Neural crest cell (in vitro differentiated cells): Measurements from ENCODE around the gene NFKBIE. TPM values are rescaled to one million over a fixed set of nuclear protein-coding genes. Genes with fewer than 3 reads are reported as not detected.
A peak's percentile ranks its signal among the peaks of the same experiment; 100 is the strongest.

ENCODE experiments used
- DNase-seq: peaks from one replicate; pipeline ENCODE4 v3.0.0; 2021; ENCODE audit warnings: low read depth, mixed read lengths, low spot score
- H3K27ac Mint-ChIP-seq: one replicate; pipeline ENCODE4 v1.8.0; 2021; ENCODE audit warnings: mild to moderate bottlenecking, mixed read lengths; ENCODE audit not compliant: unreplicated experiment
- H3K27me3 Mint-ChIP-seq: 2 replicates; pipeline ENCODE4 v1.8.0; 2021; ENCODE audit warnings: low read depth, mild to moderate bottlenecking, mixed read lengths
- H3K36me3 Mint-ChIP-seq: 2 replicates; pipeline ENCODE4 v1.8.0; 2021; ENCODE audit warnings: low read depth, mild to moderate bottlenecking, mixed read lengths
- H3K4me1 Mint-ChIP-seq: 2 replicates; pipeline ENCODE4 v1.8.0; 2021; ENCODE audit warnings: mixed read lengths
- H3K4me3 Mint-ChIP-seq: one replicate; pipeline ENCODE4 v1.8.0; 2021; ENCODE audit warnings: mild to moderate bottlenecking, mixed read lengths
- H3K9me3 Mint-ChIP-seq: 2 replicates; pipeline ENCODE4 v1.8.0; 2021; ENCODE audit warnings: mixed read lengths
- CTCF ChIP-seq: fragments of 200-600 bp; sonication (generic); conservative IDR thresholded peaks from 2 replicates; pipeline ENCODE4 v1.5.0; 2021; ENCODE audit warnings: antibody characterized with exemption, mild to moderate bottlenecking
- total RNA-seq: library from RNA; stranded (reverse); gene quantifications from 2 replicates; pipeline ENCODE4 v1.2.1, GENCODE V29; 2021

Gene NFKBIE
- total RNA-seq, 1 donor from 2014 or later, result 20.2 TPM

GRCh38 chr6:44273617-44274016 lies 8.3 kb upstream of the NFKBIE start:
- Mint-ChIP-seq H3K27ac (peak overlapping the region; percentile 43), H3K9me3 (no peaks in the 10 kb centered on the region), H3K4me1 (peaks cover 39% of the 10 kb centered on the region), H3K36me3 (peaks cover 4% of the 10 kb centered on the region), H3K4me3 (peak overlapping the region; percentile 89), H3K27me3 (peaks cover 18% of the 10 kb centered on the region)
- TF ChIP-seq CTCF, result no peak
- DNase-seq, result no peak

GRCh38 chr6:44272999-44273566 lies 7.7 kb upstream of the NFKBIE start:
- Mint-ChIP-seq H3K4me3 (peak overlapping the region; percentile 89), H3K4me1 (peaks cover 44% of the 10 kb centered on the region), H3K36me3 (peaks cover 4% of the 10 kb centered on the region), H3K27me3 (peaks cover 20% of the 10 kb centered on the region), H3K9me3 (no peaks in the 10 kb centered on the region), H3K27ac (peak overlapping the region; percentile 80)
- TF ChIP-seq CTCF, result no peak
- no peak for DNase-seq

- Mint-ChIP-seq H3K4me3 (peak overlapping the region; percentile 89), H3K4me1 (peaks cover 50% of the 10 kb centered on the region), H3K9me3 (no peaks in the 10 kb centered on the region), H3K36me3 (peaks cover 4% of the 10 kb centered on the region), H3K27ac (peak overlapping the region; percentile 83), H3K27me3 (peaks cover 22% of the 10 kb centered on the region)
- DNase-seq, result no peak
- no peak for TF ChIP-seq CTCF
Observed at GRCh38 chr6:44272529-44272928, 7.2 kb upstream of the NFKBIE start.

GRCh38 chr6:44271914-44272313 lies 6.6 kb upstream of the NFKBIE start:
- no peak for TF ChIP-seq CTCF
- DNase-seq, result no peak
- Mint-ChIP-seq H3K4me1 (peaks cover 53% of the 10 kb centered on the region), H3K27me3 (peaks cover 22% of the 10 kb centered on the region), H3K9me3 (no peaks in the 10 kb centered on the region), H3K4me3 (peak overlapping the region; percentile 89), H3K36me3 (peaks cover 4% of the 10 kb centered on the region), H3K27ac (peak overlapping the region; percentile 40)

GRCh38 chr6:44271406-44271723 lies 6.0 kb upstream of the NFKBIE start:
- Mint-ChIP-seq H3K27ac (no peak overlapping the region), H3K4me3 (peak overlapping the region; percentile 89), H3K27me3 (peaks cover 22% of the 10 kb centered on the region), H3K36me3 (peaks cover 4% of the 10 kb centered on the region), H3K9me3 (no peaks in the 10 kb centered on the region), H3K4me1 (peaks cover 58% of the 10 kb centered on the region)
- no peak for DNase-seq
- TF ChIP-seq CTCF, result no peak
